T47D (cell line): Measurements from ENCODE around the gene FEM1A.
"Not testable (repeated sequence)": the region's sequence is repeated elsewhere in the genome, so short reads cannot be mapped to it uniquely, and the experiment has no call there.

ENCODE experiments used
- DNase-seq, 2 experiments: peaks; one replicate each; pipeline versions ENCODE4 v3.0.0 to v3.0.0-alpha.2; 2011 to 2012; ENCODE audit warnings: low read depth in 1 of 2, low spot score in 1 of 2
- JUND ChIP-seq: IDR thresholded peaks from 2 replicates; pipeline ENCODE4 v1.6.1; 2012; ENCODE audit warnings: low read depth
- in situ Hi-C: cut with HindIII; loops from 2 replicates; pipeline ENCODE4 v1.10.0; 2016; ENCODE audit warnings: low sequenced_read_pairs, low pct_unique_long_range_greater_than_20kb

The FEM1A gene

DNA sequence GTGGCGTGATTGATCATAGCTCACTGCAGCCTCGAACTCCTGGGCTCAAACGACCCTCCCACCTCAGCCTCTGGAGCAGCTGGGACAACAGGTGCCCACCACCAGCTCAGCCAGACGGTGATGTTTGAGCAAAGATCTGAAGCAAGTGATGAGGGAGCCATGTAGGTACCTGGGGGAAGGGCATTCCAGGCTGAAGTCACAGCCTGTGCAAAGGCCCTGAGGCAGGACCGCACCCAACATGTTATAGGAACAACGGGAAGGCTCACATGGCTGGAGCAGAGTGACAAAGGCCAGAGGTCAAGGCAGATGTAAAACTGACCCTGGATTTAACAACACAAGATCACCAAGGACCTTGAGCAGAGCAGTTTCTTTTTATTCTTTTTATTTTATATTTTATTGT is 14.8 kb downstream of the FEM1A start:
- DNase-seq = no peak
- in situ Hi-C loops = no loop called here
- TF ChIP-seq JUND = no peak

DNA sequence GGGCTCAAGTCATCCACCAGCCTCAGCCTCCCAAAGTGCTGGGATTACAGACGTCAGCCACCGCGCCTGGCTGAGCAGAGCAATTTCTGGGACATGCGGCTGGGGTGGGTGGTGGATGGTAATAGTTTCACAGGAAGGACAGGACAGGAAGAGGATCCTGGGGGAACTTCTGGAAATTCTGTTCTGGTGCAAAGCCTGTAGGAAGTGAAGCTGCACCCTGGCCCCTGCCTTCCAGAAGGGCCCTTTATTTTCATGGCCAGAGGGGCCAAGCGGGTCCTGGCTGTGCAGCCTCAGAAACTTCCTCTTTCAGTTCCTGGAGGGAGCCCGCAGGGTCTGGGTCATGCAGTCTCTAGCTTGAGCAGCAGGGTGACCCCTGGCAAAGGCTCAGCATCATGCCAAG is 15.7 kb downstream of the FEM1A start:
- no peak for DNase-seq
- in situ Hi-C loops = no loop called here
- TF ChIP-seq JUND = no peak

- in situ Hi-C loops = no loop called here
- DNase-seq = peak in 1 of 2 experiments; percentile 66
- TF ChIP-seq JUND = no peak
Observed at GRCh38 chr19:4811328-4812131, 20.0 kb downstream of the FEM1A start.

GRCh38 chr19:4814625-4815425 is 23.3 kb downstream of the FEM1A start:
- TF ChIP-seq JUND = no peak
- no peak for DNase-seq
- in situ Hi-C loops = no loop called here

DNA sequence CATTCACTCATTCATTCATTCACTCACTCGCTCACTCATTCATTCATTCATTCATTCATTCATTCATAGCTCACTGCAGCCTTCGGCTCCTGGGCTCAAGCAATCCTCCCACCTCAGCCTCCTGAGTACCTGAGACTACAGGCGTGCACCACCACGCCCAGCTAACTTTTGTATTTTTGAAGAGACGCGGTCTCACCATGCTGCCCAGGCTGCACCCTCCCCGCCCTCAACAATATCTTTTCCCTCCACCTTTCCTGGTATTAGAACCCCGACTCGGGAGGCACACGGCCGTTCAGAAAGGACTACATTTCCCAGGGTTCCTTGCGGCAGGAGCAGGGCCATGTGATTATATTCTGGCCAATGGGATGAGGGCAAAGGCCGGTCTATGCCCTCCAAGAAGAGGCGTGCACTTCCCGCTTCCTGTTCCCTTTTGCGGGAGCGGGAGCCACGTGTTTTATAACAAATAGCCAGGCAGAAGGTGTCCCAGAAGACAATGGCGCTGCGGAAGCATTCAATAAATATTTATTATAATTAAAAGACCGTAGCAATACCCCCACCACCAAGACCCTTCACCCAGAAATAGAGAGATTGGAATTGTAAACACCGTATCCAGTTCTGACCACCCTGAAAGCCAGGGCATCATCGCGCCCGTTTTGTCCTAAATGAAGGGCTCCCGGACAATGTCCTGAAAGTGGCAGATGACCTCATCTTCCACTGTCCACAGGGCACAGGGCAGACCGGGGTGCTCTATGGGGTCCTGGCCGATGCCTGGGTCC is 24.1 kb downstream of the FEM1A start:
- peak; percentile 94 to 98 for DNase-seq
- no peak for TF ChIP-seq JUND
- in situ Hi-C loops = no loop called here

DNA sequence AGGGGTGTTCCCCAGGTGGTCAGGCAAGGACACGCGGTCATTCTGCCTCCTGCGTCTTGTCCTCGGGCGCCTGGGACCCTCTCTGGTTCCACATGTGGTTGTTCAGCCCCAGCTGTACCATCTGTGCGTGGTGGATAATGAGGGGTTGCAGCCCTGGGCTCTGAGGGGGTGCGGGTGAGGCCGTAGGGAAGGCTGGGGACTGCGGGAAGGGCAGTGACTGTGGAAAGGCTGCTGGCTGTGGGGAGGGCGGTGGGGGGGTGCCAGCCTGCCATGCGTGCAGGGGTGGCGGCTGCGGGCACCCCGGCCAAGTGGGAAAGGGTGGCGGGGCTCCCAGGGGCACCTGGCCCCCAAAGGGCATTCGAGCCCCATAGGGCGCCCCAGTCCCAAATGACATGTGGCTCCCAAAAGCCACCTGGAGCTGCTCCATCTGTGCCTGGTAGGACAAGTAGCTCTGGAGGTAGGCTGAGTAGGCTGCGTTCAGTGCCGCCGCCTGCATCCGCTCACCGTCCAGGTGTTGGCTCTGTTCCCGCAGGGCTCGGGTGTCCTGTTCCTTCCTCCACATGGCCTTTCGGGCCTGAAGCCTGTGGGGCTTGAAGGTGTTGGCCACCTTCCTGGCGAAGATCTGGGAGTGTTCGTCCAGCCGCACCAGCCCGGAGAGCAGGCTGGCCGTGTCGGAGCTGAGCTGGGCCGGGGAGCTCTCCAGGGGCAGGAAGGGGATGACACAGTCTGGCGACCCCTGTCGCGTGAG is 24.8 kb downstream of the FEM1A start:
- in situ Hi-C loops = no loop called here
- TF ChIP-seq JUND = no peak
- DNase-seq = no peak

DNA sequence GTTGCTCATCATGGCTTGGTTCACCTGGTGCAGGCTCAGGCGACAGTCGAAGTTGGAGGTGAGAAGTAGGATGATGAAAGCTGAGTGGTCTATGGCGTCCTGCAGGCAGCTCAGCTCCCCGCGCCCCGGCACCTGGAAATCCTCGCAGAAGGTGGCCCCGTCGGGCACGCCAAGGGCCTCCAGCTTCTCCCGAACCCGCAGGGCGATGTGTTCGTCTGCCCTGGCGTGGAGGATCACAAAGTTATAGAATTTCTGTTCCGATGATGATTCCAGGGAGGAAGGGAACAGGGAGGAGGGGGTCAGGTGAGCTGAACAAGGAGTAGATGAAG is 25.4 kb downstream of the FEM1A start:
- DNase-seq = no peak
- in situ Hi-C loops = no loop called here

GRCh38 chr19:4817467-4818277 is 26.1 kb downstream of the FEM1A start:
- TF ChIP-seq JUND = no peak
- no peak for DNase-seq

More for the DNA sequence above, 25.4 kb downstream of the FEM1A start:
- TF ChIP-seq JUND = no peak

GRCh38 chr19:4821265-4821664 is 29.7 kb downstream of the FEM1A start:
- DNase-seq = no peak
- in situ Hi-C loops = no loop called here
- TF ChIP-seq JUND = no peak

More at GRCh38 chr19:4817467-4818277, 26.1 kb downstream of the FEM1A start:
- in situ Hi-C loops = no loop called here

DNA sequence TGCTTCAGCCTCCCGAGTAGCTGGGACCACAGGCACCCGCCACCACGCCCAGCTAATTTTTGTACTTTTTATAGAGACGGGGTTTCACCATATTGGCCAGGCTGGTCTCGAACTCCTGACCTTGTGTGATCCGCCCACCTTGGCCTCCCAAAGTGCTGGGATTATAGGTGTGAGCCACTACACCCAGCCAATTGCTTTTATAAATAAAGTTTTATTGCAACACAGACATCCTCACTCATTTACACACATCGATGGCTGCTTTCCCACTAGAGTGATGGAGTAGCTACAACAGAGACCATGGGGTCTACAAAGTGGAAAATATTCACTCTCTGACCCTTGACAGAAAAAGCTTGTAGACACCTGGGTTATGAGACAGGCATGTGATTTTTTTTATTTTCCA is 30.8 kb downstream of the FEM1A start:
- DNase-seq, in situ Hi-C loops: not testable (repeated sequence)

GRCh38 chr19:4823577-4823976 is 32.0 kb downstream of the FEM1A start:
- no peak for TF ChIP-seq JUND
- in situ Hi-C loops = no loop called here
- no peak for DNase-seq
